Activated CD4-positive, alpha-beta T cell treated with anti-CD3 and anti-CD28 coated beads, Interleukin-10, Interleukin-2, amounts not matched to agents 100 ng/mL and 50 ng/mL, durations not matched to agents 16 hours and 8 hours (primary cell): Measurements from ENCODE around the gene NUDT4.
A peak's percentile ranks its signal among the peaks of the same experiment; 100 is the strongest.
"Not testable (repeated sequence)": the region's sequence is repeated elsewhere in the genome, so short reads cannot be mapped to it uniquely, and the experiment has no call there.

ENCODE experiments used
- DNase-seq: peaks from one replicate; pipeline ENCODE4 v3.0.0-alpha.2; 2020

The NUDT4 gene

GRCh38 chr12:93403988-93404803 is 26.5 kb downstream of the NUDT4 start:
- no peak for DNase-seq

- DNase-seq: no peak
Measured at GRCh38 chr12:93404961-93405849, 27.5 kb downstream of the NUDT4 start.

GRCh38 chr12:93407054-93407962 is 29.6 kb downstream of the NUDT4 start:
- DNase-seq: no peak

GRCh38 chr12:93407963-93408283 is 30.2 kb downstream of the NUDT4 start:
- no peak for DNase-seq

GRCh38 chr12:93408813-93409212 is 31.1 kb downstream of the NUDT4 start:
- DNase-seq: peak; percentile 37

GRCh38 chr12:93409343-93410187 is 31.8 kb downstream of the NUDT4 start:
- not testable (repeated sequence) for DNase-seq

- DNase-seq: not testable (repeated sequence)
Measured at GRCh38 chr12:93411060-93411459, 33.3 kb downstream of the NUDT4 start.

- not testable (repeated sequence) for DNase-seq
Measured at GRCh38 chr12:93412396-93412795, 34.7 kb downstream of the NUDT4 start.

- no peak for DNase-seq
Measured at GRCh38 chr12:93413064-93413463, 35.3 kb downstream of the NUDT4 start.

- peak; percentile 60 for DNase-seq
Measured at GRCh38 chr12:93415723-93416464, 38.2 kb downstream of the NUDT4 start.

- DNase-seq: no peak
Measured at GRCh38 chr12:93417967-93418480, 40.3 kb downstream of the NUDT4 start.

GRCh38 chr12:93419388-93420034 is 41.8 kb downstream of the NUDT4 start:
- peak; percentile 54 for DNase-seq

GRCh38 chr12:93422050-93422449 is 44.3 kb downstream of the NUDT4 start:
- DNase-seq: no peak

- DNase-seq: no peak
Measured at GRCh38 chr12:93425736-93426411, 48.1 kb downstream of the NUDT4 start.

- no peak for DNase-seq
Measured at GRCh38 chr12:93426412-93426805, 48.7 kb downstream of the NUDT4 start.

- no peak for DNase-seq
Measured at GRCh38 chr12:93427779-93428564, 50.2 kb downstream of the NUDT4 start.

GRCh38 chr12:93429448-93429847 is 51.7 kb downstream of the NUDT4 start:
- DNase-seq: no peak

- DNase-seq: no peak
Measured at GRCh38 chr12:93429852-93430251, 52.1 kb downstream of the NUDT4 start.

- no peak for DNase-seq
Measured at GRCh38 chr12:93430280-93430679, 52.6 kb downstream of the NUDT4 start.
